GM21360 (cell line): ENCODE measurements around the gene PAQR8.
"Not testable (repeated sequence)": the region's sequence is repeated elsewhere in the genome, so short reads cannot be mapped to it uniquely, and the experiment has no call there.

ENCODE experiments used
- ATAC-seq: cut with Tn5 transposase; IDR thresholded peaks from one replicate; pipeline ENCODE4 v1.9.1; 2021; ENCODE audit warnings: mild to moderate bottlenecking, moderate library complexity; ENCODE audit not compliant: unreplicated experiment

Gene PAQR8

DNA sequence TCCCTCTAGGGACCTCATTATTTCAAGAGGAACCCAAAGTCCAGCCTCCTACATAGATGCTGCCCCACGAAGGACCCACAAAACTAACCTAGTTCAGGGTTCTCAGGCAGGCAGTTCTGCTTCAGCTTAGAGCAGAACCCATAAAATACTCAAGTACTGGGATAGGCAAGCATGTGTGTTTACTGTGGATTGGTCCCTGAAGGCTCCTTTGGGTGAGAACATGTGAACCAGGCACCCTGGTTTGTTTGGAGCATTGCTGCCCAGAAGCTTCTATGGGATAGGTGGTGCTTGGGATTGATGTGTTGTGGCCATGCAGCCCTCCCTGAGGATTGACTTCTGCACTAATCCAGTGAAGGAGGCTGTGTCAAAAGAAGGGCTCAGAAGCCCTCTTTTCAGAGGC, 43.3 kb downstream of the PAQR8 start:
- ATAC-seq, result no peak

DNA sequence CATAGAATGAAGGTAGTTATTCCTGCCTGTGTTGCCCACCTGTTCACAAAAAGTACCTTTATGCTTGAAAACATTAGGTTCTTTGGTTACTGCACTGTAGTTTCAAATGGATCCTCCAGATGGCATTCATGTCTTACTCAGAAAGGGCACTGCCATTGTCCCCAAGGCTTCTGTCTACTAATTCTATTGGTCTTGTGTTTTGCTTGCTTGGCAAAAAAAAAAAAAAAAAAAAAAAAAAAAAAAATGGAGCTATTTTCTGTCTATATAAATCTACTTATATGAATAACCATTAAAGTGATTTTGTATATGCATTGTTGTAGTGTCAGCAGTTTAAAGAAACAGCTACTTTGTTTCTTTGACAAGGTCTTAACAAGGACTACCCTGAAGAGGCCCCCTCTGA, 45.5 kb downstream of the PAQR8 start:
- ATAC-seq, result no peak

DNA sequence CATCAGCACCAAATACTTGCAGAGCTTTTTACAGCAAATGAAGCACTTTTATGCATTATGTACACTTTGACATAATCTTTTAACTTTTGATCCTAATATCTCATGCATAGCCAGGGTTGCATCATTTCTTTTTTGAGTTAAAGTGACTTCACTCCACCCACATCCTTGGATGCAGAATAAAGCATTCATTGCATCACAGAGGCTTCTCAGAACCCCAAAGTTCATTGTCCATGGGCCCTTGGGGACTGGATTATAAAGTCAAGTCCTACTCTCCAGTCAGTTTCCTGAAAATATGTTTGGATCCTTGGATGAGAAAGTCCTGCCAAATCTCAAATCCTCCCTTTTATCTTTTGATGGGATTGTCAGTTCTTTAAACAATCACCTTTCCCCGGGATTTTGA, 47.5 kb downstream of the PAQR8 start:
- ATAC-seq, result no peak

DNA sequence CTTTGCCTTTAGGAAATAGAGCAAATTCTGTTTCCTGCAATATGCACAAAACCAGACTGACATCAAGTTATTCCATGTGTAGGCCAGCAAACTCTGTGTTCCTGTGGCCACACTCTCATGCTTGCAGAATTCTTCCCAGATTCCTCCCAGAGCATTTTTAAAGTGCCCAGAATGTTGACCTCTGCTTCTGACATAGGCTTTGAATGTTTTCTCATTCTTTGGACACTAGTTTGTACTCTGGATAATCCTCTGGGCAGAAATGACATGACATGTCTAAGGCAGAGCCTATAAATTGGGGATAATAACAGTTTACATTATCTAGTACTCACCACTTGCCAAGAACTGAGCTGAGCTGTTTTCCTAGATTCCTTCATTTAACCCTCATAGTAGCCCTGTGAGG, 49.0 kb downstream of the PAQR8 start:
- ATAC-seq, result no peak

DNA sequence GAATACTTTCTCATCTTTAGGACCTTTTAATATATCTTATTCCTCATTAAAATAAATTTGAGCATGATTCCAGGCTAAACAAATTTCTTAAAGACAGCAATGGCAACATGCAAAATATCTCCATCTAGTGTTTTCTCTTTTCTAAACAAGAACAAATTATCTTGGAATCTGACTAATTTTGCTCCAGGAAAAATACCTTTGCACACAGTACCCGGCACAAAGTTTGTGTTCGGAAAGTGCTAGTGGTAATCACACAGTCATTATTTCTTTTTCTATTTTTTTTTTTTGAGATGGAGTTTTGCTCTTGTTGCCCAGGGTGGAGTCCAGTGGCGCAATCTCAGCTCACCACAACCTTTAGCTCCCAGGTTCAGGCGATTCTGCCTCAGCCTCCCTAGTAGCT, 50.0 kb downstream of the PAQR8 start:
- no peak for ATAC-seq

DNA sequence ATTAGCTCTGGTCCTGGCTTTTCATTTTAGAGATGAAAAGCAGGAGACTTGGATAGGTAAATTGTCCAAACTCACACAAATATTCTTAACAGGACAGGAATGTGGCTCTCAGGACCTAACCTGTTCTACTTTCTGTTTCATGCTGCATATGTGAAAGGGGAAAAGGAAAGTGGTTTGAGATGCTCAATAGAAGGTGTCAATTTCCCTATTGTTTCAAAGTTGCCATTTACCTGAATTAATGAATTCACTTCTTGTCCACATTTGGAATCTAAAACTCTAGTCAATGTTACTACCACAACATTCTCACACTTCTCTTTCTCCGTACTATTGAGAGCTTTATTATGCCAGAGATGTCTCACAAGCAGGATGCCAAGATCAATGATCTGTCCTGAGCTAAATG, 53.4 kb downstream of the PAQR8 start:
- no peak for ATAC-seq

DNA sequence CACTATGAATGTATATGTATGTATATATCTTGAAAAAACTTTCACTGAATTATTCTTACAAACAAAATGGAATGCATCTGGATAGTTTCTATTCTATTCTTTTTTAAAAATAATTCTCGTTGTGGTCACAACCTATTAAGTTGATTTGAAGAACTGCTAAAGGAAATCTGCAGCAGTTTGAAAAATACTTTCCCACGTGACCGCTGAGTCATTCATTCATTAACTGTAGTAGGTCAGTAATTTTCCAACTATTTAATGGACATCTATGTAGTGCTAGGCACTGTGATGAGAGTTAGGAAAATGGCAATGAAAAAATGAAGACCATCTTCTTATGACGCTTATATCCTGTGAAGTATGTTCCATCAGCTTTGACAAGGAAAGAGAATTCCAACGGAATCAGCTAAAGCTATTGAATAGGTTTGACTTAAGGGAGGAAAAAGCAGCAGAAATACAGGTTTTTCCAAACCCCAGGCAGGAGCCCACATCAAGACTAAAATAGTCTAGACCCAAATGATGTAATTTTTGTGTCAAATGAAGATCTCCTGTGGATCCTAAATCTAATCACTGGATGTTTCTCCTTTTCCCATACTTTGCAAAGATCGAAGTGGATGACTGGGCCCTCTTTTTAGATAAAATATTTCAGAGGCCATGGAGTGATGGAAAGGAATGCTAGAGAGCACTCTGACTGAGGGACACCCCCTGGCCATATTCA, 54.1 kb downstream of the PAQR8 start:
- ATAC-seq, result no peak

DNA sequence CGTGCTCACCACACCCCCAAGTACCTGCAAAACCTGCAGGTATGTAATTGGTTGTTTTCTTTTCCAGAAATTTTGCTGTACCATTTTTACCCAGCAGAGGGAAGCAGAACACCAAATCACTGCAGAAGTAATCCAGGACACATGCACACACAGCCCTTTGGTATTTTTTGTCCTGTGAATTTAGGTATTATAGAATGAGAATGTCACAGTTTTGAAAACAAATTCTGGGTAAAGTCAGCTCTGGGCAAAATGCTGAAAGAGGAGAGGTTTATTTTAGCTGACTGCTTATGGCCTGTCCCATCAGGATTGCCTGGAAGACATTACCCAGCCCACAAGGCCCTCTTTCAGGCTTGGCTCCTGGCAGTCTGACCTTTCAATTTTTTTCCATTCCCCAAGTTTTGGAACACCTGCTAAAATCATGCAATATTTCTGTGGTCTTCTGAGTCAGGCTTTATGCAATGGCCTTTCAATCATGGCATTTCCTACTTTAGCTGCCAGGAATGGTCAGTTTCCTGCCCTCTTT, 54.7 kb downstream of the PAQR8 start:
- no peak for ATAC-seq

DNA sequence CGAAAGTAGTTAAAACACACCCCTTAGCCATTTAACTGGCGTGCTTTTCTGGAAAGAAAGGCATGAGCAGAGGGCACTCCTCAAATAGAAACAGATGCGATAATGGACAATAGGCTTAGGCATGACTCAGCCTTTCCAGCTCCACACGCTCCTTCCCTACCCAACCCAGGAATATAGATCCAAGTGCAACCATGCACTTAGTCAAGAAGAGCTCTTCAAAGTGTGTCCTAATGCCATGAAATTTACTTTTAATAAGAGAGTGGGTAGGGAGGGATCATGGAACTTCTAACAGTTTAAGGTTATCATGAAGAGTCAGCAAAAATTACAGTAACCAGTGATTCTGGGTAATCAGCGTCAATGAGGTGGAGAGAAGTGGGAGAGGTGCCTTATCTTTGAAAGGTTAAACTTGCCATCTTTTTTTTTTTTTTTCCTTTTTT, 55.7 kb downstream of the PAQR8 start:
- no peak for ATAC-seq

DNA sequence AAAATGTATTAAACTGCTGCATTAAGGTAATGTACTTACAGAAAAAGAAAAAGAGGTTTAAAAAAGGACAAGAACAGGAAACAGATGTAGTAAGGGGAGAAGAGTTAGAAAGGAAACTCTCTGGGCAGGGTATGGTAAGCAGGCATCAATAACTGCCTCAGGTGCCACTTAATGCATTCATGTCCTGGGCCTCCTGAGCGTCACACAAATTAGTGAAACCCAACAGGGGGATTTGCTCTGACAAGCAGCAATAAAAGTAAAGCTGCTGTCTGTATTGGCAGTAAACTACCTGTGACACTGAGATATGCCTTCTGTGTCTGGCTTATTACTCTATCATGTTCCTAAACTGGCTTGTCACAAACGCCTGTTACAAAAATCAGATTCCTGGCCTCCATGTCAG, 56.7 kb downstream of the PAQR8 start:
- no peak for ATAC-seq

DNA sequence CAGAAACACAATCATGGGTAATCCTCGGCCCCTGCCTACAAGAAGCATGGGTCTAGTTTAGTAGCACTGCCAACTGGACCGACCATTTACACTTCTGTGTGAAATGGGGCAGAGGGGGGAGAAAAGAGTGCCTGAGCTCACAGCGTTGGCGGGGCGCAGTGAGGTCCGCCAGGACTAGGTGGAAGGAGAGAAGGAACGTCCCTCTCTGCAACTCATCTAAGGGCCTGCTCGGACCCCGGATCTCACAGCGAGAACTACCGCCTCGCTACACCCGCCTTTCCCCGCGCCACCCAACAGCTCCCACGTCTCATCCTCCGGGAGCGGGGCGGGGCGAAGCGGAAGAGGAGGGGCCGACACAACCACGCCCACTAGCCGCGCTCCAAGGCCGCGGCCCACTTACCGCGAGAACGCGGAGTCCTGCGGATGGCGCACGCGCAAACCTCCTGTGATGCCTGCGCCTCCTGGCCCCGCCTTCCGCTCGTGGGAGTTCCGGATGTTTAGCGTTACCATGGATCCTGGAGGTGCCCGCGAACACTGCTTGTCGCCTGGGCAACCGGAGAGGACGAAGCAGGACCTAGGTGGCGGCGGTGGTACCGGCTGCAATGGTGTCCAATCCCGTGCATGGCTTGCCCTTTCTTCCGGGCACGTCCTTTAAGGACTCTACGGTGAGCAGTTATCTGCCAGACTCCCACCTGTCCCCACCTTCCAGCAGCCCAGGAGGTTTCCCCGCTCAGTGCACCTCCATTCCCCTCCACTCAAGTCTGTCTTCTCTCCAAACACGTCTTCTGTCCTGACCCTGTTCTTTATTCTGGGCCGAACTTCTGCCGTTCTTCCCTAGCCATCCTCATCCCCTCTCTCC, 58.1 kb downstream of the PAQR8 start, which contains the start of gene EFHC1:
EFHC1 (plus strand) TSS at position 534 of the 859 bp plus-strand sequence; CDS start at position 603, 69 bp downstream.
- peak; percentile 91 for ATAC-seq

DNA sequence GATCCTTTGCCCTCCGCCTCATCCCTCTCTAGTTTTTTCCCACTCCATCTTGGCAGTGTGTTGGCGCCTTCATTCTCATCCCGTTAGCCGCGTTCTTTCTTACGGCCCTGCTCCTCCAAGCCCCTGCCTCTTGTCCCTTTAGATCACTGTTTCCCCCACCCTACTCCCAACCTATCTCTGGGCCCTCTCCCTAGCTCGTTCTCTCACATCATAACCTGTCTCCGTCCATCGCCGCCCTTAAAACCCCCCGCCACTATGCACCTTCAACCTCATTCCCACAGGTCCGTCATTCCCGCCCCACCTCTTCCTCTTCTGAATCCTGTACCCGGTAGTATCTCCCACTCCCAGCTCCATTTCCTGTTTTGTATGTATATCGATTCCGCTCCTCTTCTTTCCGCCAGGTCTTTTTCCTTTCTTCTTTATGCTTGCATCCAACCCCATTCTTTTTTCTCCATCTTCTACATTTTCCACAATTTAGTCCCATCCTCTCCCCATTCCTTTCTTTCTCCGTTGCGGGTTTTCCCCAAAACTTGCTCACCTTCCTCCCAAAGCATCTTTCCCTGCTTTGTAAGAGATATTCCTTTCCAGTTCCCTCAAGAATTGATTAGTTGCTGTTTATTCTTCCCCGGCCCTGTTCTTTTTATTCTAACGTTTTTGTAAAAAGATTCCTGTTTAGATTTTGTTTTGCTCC, 58.9 kb downstream of the PAQR8 start:
- ATAC-seq, result no peak

DNA sequence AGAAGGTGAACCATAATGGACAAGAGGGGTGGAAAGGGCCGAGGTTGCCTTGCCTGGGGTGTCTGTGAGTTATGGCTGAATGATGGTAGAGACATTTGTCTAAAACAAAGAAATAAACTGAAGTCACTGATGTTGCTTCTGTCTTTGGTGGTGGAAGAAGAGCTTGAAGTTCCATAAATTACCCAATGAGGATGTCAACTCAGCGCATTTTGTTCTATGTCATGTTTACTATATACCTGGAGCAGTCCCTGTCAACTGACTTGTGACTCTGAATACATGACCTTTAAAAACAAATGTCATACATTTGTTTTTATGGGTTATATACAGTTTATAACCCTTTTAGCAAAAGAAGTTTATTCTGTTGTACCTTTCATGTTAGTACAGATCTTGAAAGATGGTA, 60.2 kb downstream of the PAQR8 start:
- ATAC-seq, result no peak

DNA sequence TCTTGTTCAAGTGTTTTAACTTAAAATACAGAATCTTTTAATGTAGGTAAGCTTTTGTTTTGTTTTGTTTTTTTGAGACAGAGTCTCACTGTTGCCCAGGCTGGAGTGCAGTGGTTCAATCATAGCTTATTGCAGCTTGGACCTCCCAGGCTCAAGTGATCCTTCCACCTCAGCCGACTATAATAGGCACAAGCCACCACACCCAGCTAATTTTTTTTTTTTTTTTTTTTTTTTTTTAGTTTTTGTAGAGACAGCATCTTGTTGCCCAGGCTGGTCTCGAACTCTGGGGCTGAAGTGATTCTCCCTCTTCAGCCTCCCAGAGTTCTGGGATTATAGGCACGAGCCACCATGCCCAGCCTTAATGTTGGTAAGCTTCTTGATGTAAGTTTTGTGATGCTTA, 61.5 kb downstream of the PAQR8 start:
- no peak for ATAC-seq

DNA sequence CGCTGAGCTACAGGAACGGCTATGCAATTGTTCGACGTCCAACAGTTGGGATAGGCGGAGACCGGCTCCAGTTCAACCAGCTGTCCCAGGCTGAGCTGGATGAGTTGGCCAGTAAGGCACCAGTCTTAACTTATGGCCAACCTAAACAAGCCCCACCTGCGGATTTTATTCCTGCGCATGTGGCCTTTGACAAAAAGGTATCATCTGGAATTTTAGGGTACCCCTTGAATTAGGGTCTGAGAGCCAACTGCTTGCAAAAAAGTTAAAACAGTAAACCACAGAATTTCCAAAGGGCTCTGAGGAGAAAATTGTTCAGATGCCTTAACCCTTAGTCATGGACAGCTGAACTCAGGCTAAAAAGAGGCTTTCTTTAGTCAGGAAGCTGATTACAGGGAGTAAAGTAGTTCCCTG, 62.0 kb downstream of the PAQR8 start:
- no peak for ATAC-seq

DNA sequence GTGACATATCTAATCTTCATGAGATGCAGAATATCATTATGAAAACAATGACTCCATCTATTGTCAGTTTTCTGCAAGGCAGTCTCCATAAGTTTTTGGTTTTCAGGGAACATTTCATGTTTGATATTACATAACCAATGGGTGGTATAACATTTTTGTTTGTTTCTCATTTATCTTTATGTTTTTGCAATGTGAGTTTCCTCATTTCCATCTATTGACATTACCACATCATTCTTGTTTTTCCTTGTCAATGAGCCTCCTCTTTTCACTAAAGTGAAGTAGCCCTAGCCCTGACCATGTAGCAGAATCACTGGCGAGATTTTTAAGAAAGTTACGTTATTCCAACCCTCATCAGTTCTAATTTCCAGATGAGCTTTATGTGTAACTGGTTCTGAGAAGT, 62.6 kb downstream of the PAQR8 start:
- ATAC-seq, result no peak

DNA sequence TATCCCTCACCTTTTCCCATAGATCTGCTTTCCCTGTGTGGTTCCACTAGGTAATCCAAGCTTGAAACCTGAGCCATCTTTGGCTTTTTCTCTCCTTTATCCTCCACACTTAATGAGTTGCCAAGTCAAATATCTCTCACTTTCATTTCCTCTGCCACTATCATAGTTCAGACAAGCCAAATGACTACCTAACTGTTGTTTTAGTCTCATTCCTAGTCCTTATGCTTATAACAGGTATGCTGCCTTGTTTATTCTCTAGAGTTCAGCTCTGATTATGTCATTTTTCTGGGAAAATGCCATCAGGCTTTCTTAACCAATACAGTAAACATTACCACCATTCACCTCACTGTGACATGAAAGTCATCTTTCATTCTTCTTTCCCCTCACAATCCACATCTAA, 64.7 kb downstream of the PAQR8 start:
- no peak for ATAC-seq

DNA sequence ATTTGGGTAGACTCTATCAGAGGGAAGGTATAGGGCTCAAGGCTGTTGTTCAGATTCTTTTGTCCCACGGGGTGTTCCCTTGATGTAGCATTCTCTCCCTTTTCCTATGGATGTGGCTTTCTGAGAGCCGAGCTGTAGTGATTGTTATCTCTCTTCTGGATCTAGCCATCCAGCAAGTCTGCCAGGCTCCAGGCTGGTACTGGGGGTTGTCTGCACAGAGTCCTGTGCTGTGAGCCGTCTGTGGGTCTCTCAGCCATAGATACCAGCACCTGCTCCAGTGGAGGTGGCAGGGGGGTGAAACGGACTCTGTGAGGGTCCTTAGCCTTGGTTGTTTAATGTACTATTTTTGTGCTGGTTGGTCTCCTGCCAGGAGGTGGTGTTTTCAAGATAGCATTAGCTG, 71.3 kb downstream of the PAQR8 start:
- not testable (repeated sequence) for ATAC-seq

DNA sequence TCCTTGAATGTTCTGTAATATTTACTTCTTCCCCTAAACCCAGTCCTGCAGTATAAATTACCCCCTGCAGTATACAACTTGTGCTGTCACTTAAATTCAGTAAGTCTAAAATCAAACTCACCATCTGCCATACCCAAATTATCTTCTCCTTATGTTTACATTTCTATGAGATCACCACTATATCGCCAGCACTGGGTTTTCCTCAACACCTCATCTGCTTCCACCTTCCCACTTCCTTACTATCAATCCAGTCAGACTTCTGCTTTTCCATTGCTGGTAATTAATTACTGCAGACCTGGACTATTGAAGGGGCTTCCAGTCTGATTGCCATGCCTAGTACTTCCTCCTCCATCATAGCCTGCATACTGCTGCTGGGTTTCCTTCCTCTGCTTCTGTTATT, 73.4 kb downstream of the PAQR8 start:
- ATAC-seq, result no peak

DNA sequence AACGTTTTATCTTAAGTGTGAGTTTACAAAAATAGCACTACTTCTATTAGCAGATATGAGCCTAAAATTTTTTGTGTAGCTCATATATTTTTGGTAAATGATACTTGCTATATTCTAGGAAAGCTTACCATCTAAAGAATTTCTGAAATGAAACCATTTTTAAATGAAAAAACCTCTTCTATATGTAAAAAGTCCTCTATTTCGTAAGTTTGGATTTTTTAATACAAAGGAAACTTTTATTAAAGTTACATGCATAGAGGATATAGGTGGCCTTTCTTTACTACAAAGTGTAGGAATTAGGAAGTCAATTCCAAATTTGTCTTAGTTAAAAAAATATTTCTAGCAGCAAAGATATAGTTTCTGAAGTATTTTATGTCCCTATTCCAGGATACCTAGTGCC, 77.0 kb downstream of the PAQR8 start:
- ATAC-seq, result no peak

DNA sequence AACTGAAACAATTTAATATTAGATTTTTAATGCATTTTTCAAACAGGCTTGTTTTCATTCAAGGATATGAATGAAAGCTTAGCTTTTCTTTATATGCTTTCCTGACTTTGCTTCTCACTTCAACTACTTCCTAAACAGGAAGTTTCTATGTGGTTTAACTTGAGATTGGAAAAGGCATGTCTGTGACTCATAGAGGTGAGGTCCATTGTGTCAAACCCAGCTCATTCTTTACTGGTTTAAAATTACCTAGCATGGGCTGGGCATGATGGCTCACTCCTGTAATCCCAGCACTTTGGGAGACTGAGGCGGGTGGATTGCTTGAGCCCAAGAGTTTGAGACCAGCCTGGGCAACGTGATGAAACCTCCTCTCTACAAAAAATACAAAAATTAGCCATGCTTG, 92.6 kb downstream of the PAQR8 start:
- no peak for ATAC-seq
